Vagina (tissue), 2 donors: Measurements from ENCODE around the gene NHERF2. TPM values are rescaled to one million over a fixed set of nuclear protein-coding genes. Genes with fewer than 3 reads are reported as not detected.
A peak's percentile ranks its signal among the peaks of the same experiment; 100 is the strongest.

ENCODE experiments used
- DNase-seq, 2 donors: peaks; one replicate each; pipeline ENCODE4 v3.0.0-alpha.2; 2017; ENCODE audit errors: extremely low spot score in 2 of 2
- H3K27ac ChIP-seq: fragments of 200-600 bp; sonication (generic); one replicate; pipeline ENCODE4 v1.5.1; 2019
- H3K27me3 ChIP-seq: fragments of 200-600 bp; sonication (generic); one replicate; pipeline ENCODE4 v1.5.1; 2019
- H3K36me3 ChIP-seq, 2 donors: fragments of 200-600 bp; sonication (generic); one replicate each; pipeline ENCODE4 v1.5.1; 2017 to 2019
- H3K4me1 ChIP-seq: fragments of 200-600 bp; sonication (generic); one replicate; pipeline ENCODE4 v1.5.1; 2019
- H3K4me3 ChIP-seq, 2 donors: fragments of 200-600 bp; sonication (generic); 1 replicate in 1 of 2; 2 replicates in 1 of 2; pipeline ENCODE4 v1.5.1; 2016 to 2019
- H3K9me3 ChIP-seq: fragments of 200-600 bp; sonication (generic); one replicate; pipeline ENCODE4 v1.5.1; 2019
- CTCF ChIP-seq, 3 experiments: fragments of 450-650 bp in 2 of 3; fragments of 200-600 bp in 1 of 3; sonication (generic) in 1 of 3; IDR thresholded peaks; one replicate each; pipeline ENCODE4 v1.5.1; 2017 to 2019; ENCODE audit warnings: antibody characterized with exemption in 3 of 3, mild to moderate bottlenecking in 2 of 3, moderate library complexity in 2 of 3
- POLR2A ChIP-seq, 2 donors: fragments of 450-650 bp; IDR thresholded peaks; one replicate each; pipeline ENCODE4 v1.6.1; 2017; ENCODE audit warnings: antibody characterized with exemption in 2 of 2, mild to moderate bottlenecking in 2 of 2, moderate library complexity in 2 of 2
- POLR2AphosphoS5 ChIP-seq, 2 donors: sonication (generic); formaldehyde crosslinking; IDR thresholded peaks; one replicate each; pipeline ENCODE4 v1.9.0; 2017; ENCODE audit warnings: antibody characterized with exemption in 2 of 2, mild to moderate bottlenecking in 2 of 2, low read depth in 1 of 2; ENCODE audit not compliant: insufficient read depth in 1 of 2
- intact Hi-C: fragments of 100-400 bp; cut with DNase I; formaldehyde crosslinking; loops from one replicate; pipeline ENCODE4 v1.15.1; 2023
- total RNA-seq: library from RNA; depleted of rRNA; stranded (reverse); fragments of >200 nt; gene quantifications from one replicate; pipeline ENCODE4 v1.2.3, GENCODE V29; 2016

Gene NHERF2
- total RNA-seq, 1 donor from 2014 or later, result 44.7 TPM

DNA sequence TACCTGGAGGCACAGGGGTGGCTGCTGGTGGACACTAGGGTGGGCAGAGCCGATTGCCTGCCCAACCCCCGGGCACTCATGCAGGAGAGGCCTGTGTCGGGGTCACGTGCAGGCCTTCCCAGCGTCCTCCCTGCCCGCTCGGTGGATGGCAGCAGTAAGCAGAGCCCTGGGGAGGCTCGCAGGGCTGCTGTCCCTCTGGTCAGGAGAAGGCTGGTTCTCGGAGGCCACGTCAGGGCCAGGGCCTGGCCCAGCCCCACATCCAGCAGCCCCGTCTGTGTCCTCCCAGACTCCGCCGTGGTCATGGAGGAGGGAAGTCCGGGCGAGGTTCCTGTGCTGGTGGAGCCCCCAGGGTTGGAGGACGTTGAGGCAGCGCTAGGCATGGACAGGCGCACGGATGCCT lies 56.7 kb downstream of the NHERF2 start:
- Histone ChIP-seq H3K27me3 (no peaks in the 10 kb centered on the region), H3K4me1 (peaks cover 46% of the 10 kb centered on the region), H3K27ac (peak overlapping the region; percentile 47), H3K4me3 (no peak overlapping the region), H3K9me3 (no peaks in the 10 kb centered on the region), H3K36me3 (peaks cover 0 to 50% of the 10 kb centered on the region in 2 donors)
- no peak for TF ChIP-seq CTCF (IDR thresholded peaks at IDR 0.05)
- TF ChIP-seq POLR2A (IDR thresholded peaks at IDR 0.05), result no peak
- peak in 1 of 2 donors; percentile 28 for TF ChIP-seq POLR2AphosphoS5 (IDR thresholded peaks at IDR 0.05; ENCODE audit: insufficient read depth in 1 of 2, low read depth in 1 of 2)
- intact Hi-C loops, result no loop called here
- DNase-seq, result no peak

DNA sequence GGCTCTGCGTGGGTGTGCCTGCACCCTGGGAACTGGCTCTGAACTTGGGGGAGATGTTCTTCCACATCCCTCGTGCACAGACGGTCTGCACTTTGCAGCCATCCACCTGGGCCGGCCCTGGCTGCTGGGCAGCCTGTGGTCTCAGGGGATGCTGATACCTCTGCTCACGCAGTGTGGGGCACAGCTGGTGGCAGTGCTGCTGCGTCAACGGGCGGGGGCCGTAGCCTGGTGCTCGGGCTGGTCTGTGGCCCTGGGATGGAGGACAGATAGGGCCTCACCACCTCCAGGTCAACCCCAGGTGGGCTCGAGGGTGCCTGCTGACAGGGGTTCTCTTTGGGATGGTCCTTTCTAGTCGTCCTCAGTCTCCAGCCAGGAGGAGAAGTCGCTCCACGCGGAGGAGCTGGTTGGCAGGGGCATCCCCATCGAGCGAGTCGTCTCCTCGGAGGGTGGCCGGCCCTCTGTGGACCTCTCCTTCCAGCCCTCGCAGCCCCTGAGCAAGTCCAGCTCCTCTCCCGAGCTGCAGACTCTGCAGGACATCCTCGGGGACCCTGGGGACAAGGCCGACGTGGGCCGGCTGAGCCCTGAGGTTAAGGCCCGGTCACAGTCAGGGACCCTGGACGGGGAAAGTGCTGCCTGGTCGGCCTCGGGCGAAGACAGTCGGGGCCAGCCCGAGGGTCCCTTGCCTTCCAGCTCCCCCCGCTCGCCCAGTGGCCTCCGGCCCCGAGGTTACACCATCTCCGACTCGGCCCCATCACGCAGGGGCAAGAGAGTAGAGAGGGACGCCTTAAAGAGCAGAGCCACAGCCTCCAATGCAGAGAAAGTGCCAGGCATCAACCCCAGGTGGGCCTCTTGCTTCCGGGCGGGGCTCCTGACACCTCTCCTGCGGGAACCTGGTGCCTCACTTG lies 57.4 kb downstream of the NHERF2 start:
- Histone ChIP-seq H3K9me3 (no peaks in the 10 kb centered on the region), H3K27ac (peak overlapping the region; percentile 47), H3K4me3 (no peak overlapping the region), H3K27me3 (no peaks in the 10 kb centered on the region), H3K36me3 (peaks cover 0 to 45% of the 10 kb centered on the region in 2 donors), H3K4me1 (peaks cover 46% of the 10 kb centered on the region)
- no peak for DNase-seq
- intact Hi-C loops, result no loop called here
- TF ChIP-seq POLR2AphosphoS5 (IDR thresholded peaks at IDR 0.05; ENCODE audit: insufficient read depth in 1 of 2, low read depth in 1 of 2) (no peak), POLR2A (IDR thresholded peaks at IDR 0.05) (no peak), CTCF (IDR thresholded peaks at IDR 0.05) (no peak)

GRCh38 chr16:2084895-2085625 lies 58.4 kb downstream of the NHERF2 start:
- intact Hi-C loops, result no loop called here
- Histone ChIP-seq H3K4me1 (peaks cover 51% of the 10 kb centered on the region), H3K4me3 (no peak overlapping the region), H3K9me3 (no peaks in the 10 kb centered on the region), H3K27ac (peak overlapping the region; percentile 20), H3K27me3 (no peaks in the 10 kb centered on the region), H3K36me3 (peaks cover 0 to 38% of the 10 kb centered on the region in 2 donors)
- DNase-seq, result no peak
- TF ChIP-seq POLR2A (IDR thresholded peaks at IDR 0.05) (no peak), POLR2AphosphoS5 (IDR thresholded peaks at IDR 0.05; ENCODE audit: insufficient read depth in 1 of 2, low read depth in 1 of 2) (no peak), CTCF (IDR thresholded peaks at IDR 0.05) (no peak)

DNA sequence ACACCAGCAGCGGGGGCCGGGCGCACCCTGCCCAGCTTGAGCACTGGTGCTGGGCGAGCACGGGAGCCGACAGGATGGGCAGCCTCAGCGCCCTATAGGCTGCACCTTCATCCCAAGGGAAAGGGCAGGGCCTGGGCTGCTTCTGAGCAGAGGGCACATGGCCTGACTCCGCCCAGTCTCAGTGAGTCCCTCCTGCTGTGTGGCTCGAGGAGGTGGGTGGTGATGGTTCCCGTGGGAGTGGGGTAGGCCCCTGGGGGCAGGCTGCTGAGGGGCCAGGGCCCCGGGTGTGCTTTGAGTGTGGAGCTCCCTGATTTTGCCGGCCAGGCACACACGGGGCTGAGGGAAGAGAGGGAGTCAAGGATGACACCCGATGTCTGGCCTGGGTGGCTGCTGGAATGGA lies 59.0 kb downstream of the NHERF2 start:
- peak overlapping the region; percentile 20 for H3K27ac ChIP-seq
- TF ChIP-seq CTCF (IDR thresholded peaks at IDR 0.05) (no peak), POLR2AphosphoS5 (IDR thresholded peaks at IDR 0.05; ENCODE audit: insufficient read depth in 1 of 2, low read depth in 1 of 2) (no peak), POLR2A (IDR thresholded peaks at IDR 0.05) (no peak)
- peaks cover 0 to 38% of the 10 kb centered on the region in 2 donors for H3K36me3 ChIP-seq
- no peak overlapping the region for H3K4me3 ChIP-seq
- peaks cover 51% of the 10 kb centered on the region for H3K4me1 ChIP-seq
- no peaks in the 10 kb centered on the region for H3K27me3 ChIP-seq
- intact Hi-C loops, result no loop called here
- no peaks in the 10 kb centered on the region for H3K9me3 ChIP-seq
- no peak for DNase-seq
